GM06990 (cell line): ENCODE data around the gene HOXA3.

Experiments used
- DNase-seq: peaks from one replicate; pipeline ENCODE4 v3.0.0-alpha.2; 2011; ENCODE audit not compliant: insufficient read length; ENCODE audit errors: extremely low read depth
- H3K27me3 ChIP-seq: replicated peaks from 2 replicates; pipeline ENCODE4 v1.6.0; 2011; ENCODE audit warnings: low read length; ENCODE audit not compliant: control insufficient read depth, insufficient read depth
- H3K36me3 ChIP-seq: 2 replicates; pipeline ENCODE4 v1.5.1; 2011; ENCODE audit warnings: low read length; ENCODE audit not compliant: control insufficient read depth, insufficient read depth
- H3K4me3 ChIP-seq: replicated peaks from 2 replicates; pipeline ENCODE4 v1.5.1; 2011; ENCODE audit warnings: low read depth, mild to moderate bottlenecking, control low read depth, low read length
- TF ChIP-seq, protein P1 (sequence below): IDR thresholded peaks from 2 replicates; pipeline ENCODE4 v1.5.1; 2011; ENCODE audit warnings: low read length, control low read depth, mild to moderate bottlenecking, inconsistent platforms; ENCODE audit not compliant: insufficient read depth, poor library complexity, severe bottlenecking

Gene HOXA3

GRCh38 chr7:27088002-27088922 is 64.1 kb downstream of the HOXA3 start:
- Histone ChIP-seq H3K36me3 (no peaks in the 10 kb centered on the region), H3K27me3 (no peaks in the 10 kb centered on the region), H3K4me3 (no peak overlapping the region)
- DNase-seq, result no peak
- TF ChIP-seq, protein P1, sequence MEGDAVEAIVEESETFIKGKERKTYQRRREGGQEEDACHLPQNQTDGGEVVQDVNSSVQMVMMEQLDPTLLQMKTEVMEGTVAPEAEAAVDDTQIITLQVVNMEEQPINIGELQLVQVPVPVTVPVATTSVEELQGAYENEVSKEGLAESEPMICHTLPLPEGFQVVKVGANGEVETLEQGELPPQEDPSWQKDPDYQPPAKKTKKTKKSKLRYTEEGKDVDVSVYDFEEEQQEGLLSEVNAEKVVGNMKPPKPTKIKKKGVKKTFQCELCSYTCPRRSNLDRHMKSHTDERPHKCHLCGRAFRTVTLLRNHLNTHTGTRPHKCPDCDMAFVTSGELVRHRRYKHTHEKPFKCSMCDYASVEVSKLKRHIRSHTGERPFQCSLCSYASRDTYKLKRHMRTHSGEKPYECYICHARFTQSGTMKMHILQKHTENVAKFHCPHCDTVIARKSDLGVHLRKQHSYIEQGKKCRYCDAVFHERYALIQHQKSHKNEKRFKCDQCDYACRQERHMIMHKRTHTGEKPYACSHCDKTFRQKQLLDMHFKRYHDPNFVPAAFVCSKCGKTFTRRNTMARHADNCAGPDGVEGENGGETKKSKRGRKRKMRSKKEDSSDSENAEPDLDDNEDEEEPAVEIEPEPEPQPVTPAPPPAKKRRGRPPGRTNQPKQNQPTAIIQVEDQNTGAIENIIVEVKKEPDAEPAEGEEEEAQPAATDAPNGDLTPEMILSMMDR, result no peak

GRCh38 chr7:27083646-27084045 is 68.7 kb downstream of the HOXA3 start:
- no peaks in the 10 kb centered on the region for H3K36me3 ChIP-seq
- no peak for DNase-seq
- TF ChIP-seq, protein P1, result no peak
- no peaks in the 10 kb centered on the region for H3K27me3 ChIP-seq
- H3K4me3 ChIP-seq, result no peak overlapping the region

- no peaks in the 10 kb centered on the region for H3K27me3 ChIP-seq
- TF ChIP-seq, protein P1, result no peak
- H3K4me3 ChIP-seq, result no peak overlapping the region
- no peaks in the 10 kb centered on the region for H3K36me3 ChIP-seq
- DNase-seq, result no peak
These were observed 70.2 kb downstream of the HOXA3 start for GRCh38 chr7:27082171-27082570.

DNA sequence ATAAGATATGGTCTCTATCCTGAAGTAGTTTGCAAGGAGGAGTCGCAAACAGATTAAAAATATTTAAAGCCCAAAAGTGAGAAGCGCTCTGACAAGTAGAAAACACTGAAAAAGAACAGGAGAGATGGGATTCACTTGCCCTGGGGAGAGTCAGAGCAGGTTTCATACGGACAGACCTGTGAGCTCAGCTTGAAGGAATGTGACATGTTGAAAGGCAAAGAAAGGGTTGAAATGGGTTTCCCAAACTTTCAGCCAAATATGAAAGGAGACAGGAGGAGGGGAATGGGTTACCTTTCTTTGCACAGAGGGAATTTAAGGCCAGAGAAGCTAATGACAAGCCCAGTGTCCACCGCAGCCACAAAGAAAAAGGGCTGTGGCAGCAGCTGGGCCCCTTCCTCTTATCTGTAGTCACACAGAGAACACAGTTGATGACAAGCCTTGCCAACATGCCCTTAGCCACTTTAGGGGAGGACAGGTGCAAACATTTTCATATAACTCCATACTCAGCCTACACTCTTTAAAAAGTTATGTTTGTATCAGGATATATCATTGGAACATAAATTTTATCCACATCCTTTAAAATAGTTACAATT is 71.4 kb downstream of the HOXA3 start:
- no peaks in the 10 kb centered on the region for H3K27me3 ChIP-seq
- H3K4me3 ChIP-seq, result no peak overlapping the region
- no peak for DNase-seq
- no peaks in the 10 kb centered on the region for H3K36me3 ChIP-seq
- TF ChIP-seq, protein P1, result no peak

GRCh38 chr7:27079234-27079975 is 73.0 kb downstream of the HOXA3 start:
- Histone ChIP-seq H3K27me3 (no peaks in the 10 kb centered on the region), H3K4me3 (no peak overlapping the region), H3K36me3 (no peaks in the 10 kb centered on the region)
- no peak for DNase-seq
- TF ChIP-seq, protein P1, result no peak
